AG04449 (cell line): ENCODE measurements around the gene SH3PXD2B.

ENCODE experiments used
- CTCF ChIA-PET: fragments of 350-600 bp; formaldehyde crosslinking; extraction: SDS; loops from one replicate; lab custom pipeline; 2021; ENCODE audit warnings: antibody characterized with exemption; lab: Yijun Ruan, JAX
- POLR2A ChIA-PET: fragments of 400-600, 350-600 bp; formaldehyde crosslinking; extraction: SDS; loops from one replicate; lab custom pipeline; 2020; ENCODE audit warnings: antibody characterized with exemption, inconsistent platforms; lab: Yijun Ruan, JAX
- DNase-seq: peaks from one replicate; pipeline ENCODE4 v3.0.0-alpha.2; 2010; ENCODE audit warnings: low read depth, low spot score
- H3K4me3 ChIP-seq: 2 replicates; pipeline ENCODE4 v1.5.1; 2011; ENCODE audit warnings: low read depth, mild to moderate bottlenecking, control low read depth, low read length
- CTCF ChIP-seq: IDR thresholded peaks from one replicate; pipeline ENCODE4 v1.5.1; 2011; ENCODE audit warnings: mild to moderate bottlenecking, moderate library complexity, low read length, control low read depth, inconsistent platforms; ENCODE audit not compliant: insufficient read depth; ENCODE audit errors: missing control alignments

The SH3PXD2B gene

GRCh38 chr5:172477466-172477865, 23.1 kb upstream of the SH3PXD2B start:
- ChIA-PET CTCF (interaction anchor here (1.0 to 8.6 kb wide), 3 partner anchors 14 to 220 kb away, joined by 3 to 412 read pairs (median 4); no protein-coding TSS in a partner anchor), POLR2A (no interaction called here)
- no peak for DNase-seq
- H3K4me3 ChIP-seq = no peak overlapping the region
- no peak for TF ChIP-seq CTCF

- no peak for DNase-seq
- CTCF ChIA-PET = interaction anchor here (1.1 to 5.6 kb wide), 8 partner anchors 12 to 232 kb away, joined by 3 to 110 read pairs (median 5); no protein-coding TSS in a partner anchor
- no peak for TF ChIP-seq CTCF
- no peak overlapping the region for H3K4me3 ChIP-seq
- POLR2A ChIA-PET = no interaction called here
Measured at GRCh38 chr5:172474293-172474692, 20.0 kb upstream of the SH3PXD2B start.

- no peak for TF ChIP-seq CTCF
- ChIA-PET CTCF (interaction anchor here (0.6 to 5.6 kb wide), 7 partner anchors 10 to 232 kb away, joined by 3 to 110 read pairs (median 6); no protein-coding TSS in a partner anchor), POLR2A (no interaction called here)
- no peak overlapping the region for H3K4me3 ChIP-seq
- no peak for DNase-seq
Measured at GRCh38 chr5:172473427-172473826, 19.1 kb upstream of the SH3PXD2B start.

- H3K4me3 ChIP-seq = no peak overlapping the region
- TF ChIP-seq CTCF = no peak
- DNase-seq = no peak
- CTCF ChIA-PET = interaction anchor here (1.2 kb wide), 1 partner anchor 227 kb away, joined by 6 read pairs; no protein-coding TSS in a partner anchor
- POLR2A ChIA-PET = no interaction called here
Measured at GRCh38 chr5:172469697-172470096, 15.4 kb upstream of the SH3PXD2B start.

- CTCF ChIA-PET = interaction anchor here (0.8 to 3.7 kb wide), 3 partner anchors 13 to 234 kb away, joined by 3 to 29 read pairs (median 3); no protein-coding TSS in a partner anchor
- TF ChIP-seq CTCF = no peak
Measured at GRCh38 chr5:172466062-172466461, 11.7 kb upstream of the SH3PXD2B start.

GRCh38 chr5:172463031-172463430, 8.7 kb upstream of the SH3PXD2B start:
- H3K4me3 ChIP-seq = no peak overlapping the region
- CTCF ChIA-PET = interaction anchor here (0.9 to 5.9 kb wide), 8 partner anchors 10 to 235 kb away, joined by 3 to 99 read pairs (median 13); no protein-coding TSS in a partner anchor
- POLR2A ChIA-PET = no interaction called here
- DNase-seq = no peak
- no peak for TF ChIP-seq CTCF

More at GRCh38 chr5:172466062-172466461, 11.7 kb upstream of the SH3PXD2B start:
- H3K4me3 ChIP-seq = no peak overlapping the region
- DNase-seq = no peak
- POLR2A ChIA-PET = no interaction called here
